PC-9 (cell line): ENCODE measurements around the gene DNAAF5.

ENCODE experiments used
- CTCF ChIP-seq: fragments of 200-600 bp; sonication (generic); conservative IDR thresholded peaks from 2 replicates; pipeline ENCODE4 v1.6.1; 2017; ENCODE audit warnings: mixed run types, antibody characterized with exemption, mild to moderate bottlenecking, moderate library complexity
- EZH2 ChIP-seq: fragments of 200-600 bp; sonication (generic); IDR thresholded peaks from 2 replicates; pipeline ENCODE4 v1.8.0; 2017; ENCODE audit warnings: antibody characterized with exemption, low read depth

- TF ChIP-seq CTCF = no peak
- no peak for TF ChIP-seq EZH2
Measured at GRCh38 chr7:725223-726005, 1.1 kb upstream of the DNAAF5 start.
